NCI-H146 treated with DMSO at 0.1 percent for 48 hours (cell line): ENCODE results near the gene TJP3.
"Not testable (repeated sequence)": the region's sequence is repeated elsewhere in the genome, so short reads cannot be mapped to it uniquely, and the experiment has no call there.

Experiments
- DNase-seq: peaks from one replicate; lab custom pipeline; 2025; ENCODE audit not compliant: unreplicated experiment; lab: John Stamatoyannopoulos, UW

Gene TJP3

GRCh38 chr19:3740431-3740830, 32.2 kb downstream of the TJP3 start:
- DNase-seq, result no peak

GRCh38 chr19:3743486-3743885, 35.3 kb downstream of the TJP3 start:
- DNase-seq, result no peak

- DNase-seq, result no peak
These were observed 37.3 kb downstream of the TJP3 start for GRCh38 chr19:3745363-3746045.

GRCh38 chr19:3746371-3747056, 38.3 kb downstream of the TJP3 start:
- DNase-seq, result no peak

DNA sequence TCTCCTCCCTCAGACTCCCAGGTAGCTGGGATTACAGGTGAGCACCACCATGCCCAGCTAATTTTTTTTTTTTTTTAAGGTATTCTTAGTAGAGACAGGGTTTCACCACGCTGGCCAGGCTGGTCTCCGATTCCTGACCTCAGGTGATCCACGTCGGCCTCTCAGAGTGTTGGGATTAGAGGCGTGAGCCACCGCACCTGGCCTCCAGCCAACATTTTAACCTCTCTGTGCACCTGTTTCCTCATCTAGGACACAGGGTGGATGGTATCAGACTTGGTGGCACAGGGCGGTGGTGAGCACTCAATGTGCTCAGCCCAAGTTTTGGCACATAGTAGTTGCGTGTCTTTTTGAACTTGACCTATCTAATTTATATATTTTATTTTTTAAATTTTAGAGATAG, 40.8 kb downstream of the TJP3 start:
- DNase-seq, result no peak

- DNase-seq, result no peak
These were observed 42.0 kb downstream of the TJP3 start for GRCh38 chr19:3750211-3750610.

DNA sequence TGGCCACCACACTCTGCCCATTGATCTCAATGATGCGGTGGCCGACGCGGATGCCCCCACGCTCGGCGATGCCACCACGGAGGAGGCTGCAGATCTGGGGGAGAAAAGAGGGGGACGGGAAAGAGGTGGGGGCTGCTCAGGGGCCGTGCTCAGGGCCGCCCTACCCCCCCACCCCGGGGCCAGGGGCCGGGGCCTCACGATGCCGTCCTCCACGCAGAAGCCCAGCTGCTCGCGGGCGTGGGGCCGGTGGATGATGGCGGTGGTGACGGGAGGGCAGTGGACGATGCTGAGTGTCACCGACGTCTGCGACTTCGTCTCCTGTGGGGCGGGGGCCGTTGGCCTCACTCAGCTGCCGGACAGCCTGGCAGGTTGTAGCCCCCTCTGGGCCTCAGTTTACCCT, 43.1 kb downstream of the TJP3 start:
- no peak for DNase-seq

GRCh38 chr19:3752492-3752891, 44.3 kb downstream of the TJP3 start:
- DNase-seq, result no peak

DNA sequence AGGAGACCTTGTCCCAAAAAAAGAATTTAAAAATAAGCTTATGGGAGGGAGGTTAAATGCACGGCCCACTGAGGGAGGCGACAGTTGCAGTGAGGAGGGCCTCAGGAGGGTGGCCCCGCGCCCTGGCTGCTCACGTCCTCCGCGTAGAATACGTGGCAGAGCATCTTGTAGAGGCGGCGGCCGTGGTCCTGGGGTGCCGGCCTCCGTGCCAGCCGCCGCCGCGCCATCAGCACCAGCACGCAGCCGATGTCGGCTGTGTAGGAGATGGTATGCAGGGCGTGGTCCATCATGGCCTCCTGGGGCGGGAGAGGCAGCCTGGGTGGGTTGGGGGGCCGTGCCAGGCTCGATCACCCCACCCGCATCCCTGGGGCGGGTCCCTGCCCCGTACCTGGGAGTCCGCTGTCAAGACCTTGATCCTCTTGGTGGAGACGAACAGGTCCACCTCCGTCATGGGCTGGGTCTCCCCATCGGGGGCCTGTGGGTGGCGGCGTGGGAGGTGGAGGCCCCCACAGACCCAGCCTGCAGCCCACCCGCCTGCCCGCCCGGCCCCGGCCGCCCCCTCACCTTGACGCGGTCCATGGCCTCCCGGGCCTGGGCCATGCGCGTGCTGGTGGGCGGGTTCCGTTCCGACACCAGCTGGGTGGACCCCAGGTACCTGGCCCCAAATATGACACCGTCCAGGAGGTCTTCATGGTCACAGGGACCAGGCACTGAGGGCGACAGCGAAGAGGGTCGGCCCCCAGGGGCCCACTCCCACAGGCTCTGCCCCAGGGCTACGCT, 45.6 kb downstream of the TJP3 start:
- no peak for DNase-seq

DNA sequence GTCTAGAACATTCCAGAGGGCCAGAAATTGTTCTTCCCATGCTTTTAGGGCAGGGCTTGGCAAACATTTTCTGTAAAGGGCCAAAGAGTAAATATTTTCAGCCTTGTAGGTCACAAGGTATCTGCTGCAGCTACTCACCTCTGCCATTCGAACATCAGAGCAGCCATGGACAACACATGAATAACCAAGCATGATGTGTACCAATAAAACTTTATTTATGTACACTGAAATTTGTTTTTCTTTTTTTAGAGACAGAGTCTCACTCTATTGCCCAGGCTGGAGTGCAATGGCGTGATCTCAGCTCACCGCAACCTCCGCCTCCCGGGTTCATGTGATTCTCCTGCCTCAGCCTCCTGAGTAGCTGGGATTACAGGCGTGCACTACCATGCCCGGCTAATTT, 49.5 kb downstream of the TJP3 start:
- not testable (repeated sequence) for DNase-seq

GRCh38 chr19:3758297-3758696, 50.1 kb downstream of the TJP3 start:
- DNase-seq, result not testable (repeated sequence)

DNA sequence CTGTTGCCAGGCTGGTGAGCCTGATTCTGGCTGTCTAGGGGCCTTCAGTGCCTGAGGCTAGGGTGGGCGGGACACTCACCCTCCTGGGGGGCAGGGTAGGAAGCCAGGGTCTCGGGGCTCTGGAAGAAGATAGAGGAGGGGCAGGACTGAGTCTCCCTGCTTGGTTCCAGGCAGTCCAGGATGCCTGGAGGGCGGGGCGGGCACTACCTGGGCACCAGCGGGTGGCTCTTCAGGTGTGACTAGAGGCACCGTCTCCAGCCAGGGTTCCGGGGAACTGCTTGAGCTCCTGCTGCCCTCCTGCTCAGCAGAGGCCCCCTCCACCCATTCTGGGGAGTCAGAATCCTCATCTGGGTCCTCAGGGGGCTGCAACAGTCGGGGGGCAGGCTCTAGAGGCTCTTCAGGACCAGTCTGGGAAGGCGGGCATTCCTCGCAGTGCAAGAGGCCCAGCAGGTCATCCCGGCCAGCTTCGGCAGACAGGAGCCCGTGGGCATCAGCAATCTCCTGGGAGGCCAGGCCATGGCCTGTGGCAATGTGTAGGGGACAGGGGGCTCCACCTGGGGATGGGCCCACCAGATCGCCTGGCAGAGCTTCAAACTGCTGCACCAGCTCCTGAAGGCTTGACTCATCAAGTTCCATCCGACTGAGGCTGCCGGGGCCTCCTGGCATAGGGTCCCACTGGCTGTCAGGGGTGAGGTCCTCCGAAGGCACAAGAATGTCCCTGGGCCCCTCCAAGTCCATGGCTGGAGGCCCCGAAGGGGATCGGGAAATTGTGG, 51.5 kb downstream of the TJP3 start:
- DNase-seq, result no peak

DNA sequence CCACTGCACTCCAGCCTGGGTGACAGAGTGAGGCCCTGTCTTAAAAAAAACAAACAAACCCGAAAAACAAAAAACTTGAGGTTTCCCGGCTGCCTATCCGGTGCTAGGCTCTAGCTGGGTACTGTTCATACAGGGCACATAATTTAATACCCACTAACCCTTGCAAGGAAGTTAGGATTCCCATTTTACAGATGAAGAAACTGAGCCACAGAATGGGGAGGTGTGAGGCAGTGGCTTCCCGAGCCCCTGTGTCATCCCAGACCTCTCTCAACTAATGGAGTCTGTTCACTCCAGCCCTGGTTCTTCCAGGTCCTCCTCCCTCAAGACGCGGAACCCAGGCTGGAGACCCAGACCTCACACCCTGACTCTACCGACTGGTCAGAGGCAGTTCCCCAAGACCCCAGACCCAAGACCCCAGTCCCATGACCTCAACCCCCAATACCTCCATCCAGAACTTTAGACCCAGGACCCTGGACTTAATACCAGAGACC, 52.7 kb downstream of the TJP3 start:
- DNase-seq, result no peak

DNA sequence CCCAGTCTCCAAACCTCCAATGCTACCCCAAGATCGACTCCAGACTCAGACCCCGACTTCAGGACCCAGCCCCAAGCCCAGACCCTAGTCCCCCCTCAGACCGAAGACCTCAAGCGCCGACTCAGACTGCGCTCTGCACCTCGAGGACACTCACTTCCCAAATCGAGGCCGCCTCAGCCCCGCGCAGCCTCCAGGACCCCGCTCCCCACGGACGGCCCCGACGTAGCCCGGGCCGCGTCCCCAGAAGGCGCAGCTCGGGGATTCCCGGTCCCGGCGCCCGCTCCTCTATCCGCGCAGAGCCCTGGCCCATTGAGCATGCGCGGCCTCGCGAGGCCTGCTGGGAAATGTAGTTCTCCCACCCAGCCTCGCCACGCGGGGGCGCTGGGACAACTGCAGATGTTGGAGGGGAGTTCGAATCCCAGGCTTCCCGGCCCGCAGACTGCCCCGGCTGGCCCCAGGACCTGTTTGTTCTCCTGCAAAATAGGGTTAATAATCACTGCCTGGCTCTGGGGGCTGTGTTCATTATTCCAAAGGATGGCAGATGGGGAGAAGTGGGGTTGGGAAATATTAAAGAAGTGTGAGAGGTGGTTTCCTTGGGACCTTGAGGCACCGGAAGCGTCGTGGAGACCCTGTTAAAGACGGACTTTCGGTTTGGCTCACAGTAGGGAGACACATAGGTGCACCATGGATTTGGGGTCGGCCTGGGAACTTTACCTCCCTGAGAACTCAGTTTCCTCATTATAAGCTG, 53.4 kb downstream of the TJP3 start, which contains the start of gene APBA3:
Gene APBA3, minus strand, starts transcription at position 311 of the 748 bp plus-strand sequence. CDS start 1,428 bp downstream, outside the sequence.
- DNase-seq, result peak; percentile 55

DNA sequence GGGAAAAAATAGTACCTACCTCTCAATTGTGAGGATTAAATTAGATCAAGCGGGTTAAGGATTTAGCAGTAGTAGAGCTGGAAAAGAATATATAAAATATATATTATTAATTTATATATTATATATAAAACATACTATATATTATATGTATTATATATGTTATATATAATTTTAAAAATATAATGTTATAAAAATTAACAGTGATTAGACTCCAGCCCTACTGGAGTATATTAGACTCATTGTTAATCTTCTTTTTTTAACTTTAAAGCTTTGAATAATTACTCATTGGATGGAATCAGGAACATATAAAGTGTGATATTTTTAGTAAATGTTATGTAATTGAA, 53.9 kb downstream of the TJP3 start:
- DNase-seq, result no peak

GRCh38 chr19:3762501-3763459, 54.6 kb downstream of the TJP3 start, which contains the start of gene MRPL54:
Gene MRPL54 (plus strand): TSS chr19:3762682. CDS start chr19:3762701, 19 bp downstream.
- DNase-seq, result peak; percentile 89

- no peak for DNase-seq
These were observed 56.9 kb downstream of the TJP3 start for GRCh38 chr19:3765121-3765520.

GRCh38 chr19:3765757-3766156, 57.6 kb downstream of the TJP3 start:
- not testable (repeated sequence) for DNase-seq

DNA sequence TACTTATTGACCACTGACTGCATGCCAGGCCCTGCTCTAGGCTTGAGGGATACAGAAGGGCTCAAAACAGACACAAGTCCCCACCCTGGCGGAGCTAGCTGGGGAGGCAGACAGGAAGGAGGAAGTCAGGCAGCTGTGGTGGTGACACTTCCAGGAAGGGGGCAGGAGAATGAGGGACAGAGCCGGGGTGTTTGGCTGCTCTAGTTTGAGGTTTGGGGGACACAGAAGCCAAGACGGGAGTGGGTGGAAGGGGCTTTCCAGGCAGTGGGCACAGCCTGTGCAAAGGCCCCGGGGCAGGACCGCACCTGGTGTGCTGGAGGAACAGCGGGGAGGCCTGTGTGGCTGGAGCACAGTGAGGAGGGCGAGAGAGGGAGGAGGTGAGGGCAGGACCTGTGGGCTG, 58.3 kb downstream of the TJP3 start:
- DNase-seq, result no peak
